ENCODE results near the gene INPP5A. TPM values are rescaled to one million over a fixed set of nuclear protein-coding genes. Genes with fewer than 3 reads are reported as not detected.

INPP5A gene
- total RNA-seq, 1 donor from 2014 or later = 41.0 TPM

DNA sequence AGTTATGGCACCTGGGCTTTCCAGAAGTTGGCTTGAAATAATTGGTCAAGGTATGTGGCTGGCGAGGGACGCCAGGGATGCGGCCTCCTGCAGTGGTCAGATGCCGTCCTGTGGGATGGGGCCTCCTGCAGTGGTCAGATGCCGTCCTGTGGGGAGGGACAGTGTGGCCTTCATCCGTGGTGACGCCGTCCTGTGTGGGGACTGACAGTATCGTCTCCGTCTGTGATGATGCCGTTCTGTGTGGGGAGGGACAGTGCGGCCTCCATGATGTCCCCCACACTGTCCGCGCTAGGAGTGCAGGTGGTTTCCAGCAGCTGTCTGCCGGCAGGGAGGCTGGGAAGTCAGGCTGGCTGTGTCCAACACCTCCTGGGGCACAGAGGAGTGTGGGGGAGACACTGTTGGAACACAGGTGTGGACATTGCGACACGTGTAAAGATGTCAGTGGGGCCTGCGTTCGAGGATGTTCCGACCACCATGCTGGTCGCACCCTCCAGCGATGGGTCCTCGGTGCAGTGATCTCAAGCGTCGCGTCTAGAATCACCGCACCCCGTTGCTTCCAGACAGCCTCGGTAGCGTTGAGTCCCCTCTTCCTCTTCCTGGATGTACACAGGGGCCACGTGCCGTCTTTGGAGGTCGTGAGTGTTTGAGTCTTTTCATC lies 52.6 kb downstream of the INPP5A start:
- no peak overlapping the region for H3K27ac Mint-ChIP-seq
- no peaks in the 10 kb centered on the region for H3K27me3 Mint-ChIP-seq (ENCODE audit: low read depth)
- H3K4me3 Mint-ChIP-seq = no peak overlapping the region
- DNase-seq (ENCODE audit: low spot score in 2 of 2, unreplicated experiment in 2 of 2) = no peak
- peaks cover 3% of the 10 kb centered on the region for H3K9me3 Mint-ChIP-seq
- peaks cover 7% of the 10 kb centered on the region for H3K36me3 Mint-ChIP-seq
- H3K4me1 Mint-ChIP-seq = peaks cover 24% of the 10 kb centered on the region
- TF ChIP-seq, protein P1, sequence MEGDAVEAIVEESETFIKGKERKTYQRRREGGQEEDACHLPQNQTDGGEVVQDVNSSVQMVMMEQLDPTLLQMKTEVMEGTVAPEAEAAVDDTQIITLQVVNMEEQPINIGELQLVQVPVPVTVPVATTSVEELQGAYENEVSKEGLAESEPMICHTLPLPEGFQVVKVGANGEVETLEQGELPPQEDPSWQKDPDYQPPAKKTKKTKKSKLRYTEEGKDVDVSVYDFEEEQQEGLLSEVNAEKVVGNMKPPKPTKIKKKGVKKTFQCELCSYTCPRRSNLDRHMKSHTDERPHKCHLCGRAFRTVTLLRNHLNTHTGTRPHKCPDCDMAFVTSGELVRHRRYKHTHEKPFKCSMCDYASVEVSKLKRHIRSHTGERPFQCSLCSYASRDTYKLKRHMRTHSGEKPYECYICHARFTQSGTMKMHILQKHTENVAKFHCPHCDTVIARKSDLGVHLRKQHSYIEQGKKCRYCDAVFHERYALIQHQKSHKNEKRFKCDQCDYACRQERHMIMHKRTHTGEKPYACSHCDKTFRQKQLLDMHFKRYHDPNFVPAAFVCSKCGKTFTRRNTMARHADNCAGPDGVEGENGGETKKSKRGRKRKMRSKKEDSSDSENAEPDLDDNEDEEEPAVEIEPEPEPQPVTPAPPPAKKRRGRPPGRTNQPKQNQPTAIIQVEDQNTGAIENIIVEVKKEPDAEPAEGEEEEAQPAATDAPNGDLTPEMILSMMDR (IDR thresholded peaks at IDR 0.05; ENCODE audit: unreplicated experiment) = no peak

DNA sequence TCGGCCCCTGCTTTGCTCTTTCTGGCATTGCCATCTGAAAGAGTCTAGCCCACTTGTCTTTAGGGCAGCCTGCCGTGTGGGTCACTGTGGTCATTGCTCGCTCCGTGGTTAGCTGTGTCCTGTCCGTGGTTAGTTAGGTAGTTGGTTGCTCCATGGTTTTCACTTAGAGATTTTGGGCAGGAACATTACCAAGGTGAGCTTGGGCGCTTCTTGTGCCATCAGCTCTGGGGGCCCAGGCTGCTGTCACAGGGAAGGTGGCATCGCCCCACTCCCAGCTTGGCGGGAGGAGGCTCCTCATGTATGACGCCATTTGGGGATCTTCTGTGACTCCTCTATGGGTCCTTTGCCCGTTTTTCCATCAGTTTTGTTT lies 53.1 kb downstream of the INPP5A start:
- H3K4me1 Mint-ChIP-seq = peaks cover 29% of the 10 kb centered on the region
- no peaks in the 10 kb centered on the region for H3K27me3 Mint-ChIP-seq (ENCODE audit: low read depth)
- no peak overlapping the region for H3K27ac Mint-ChIP-seq
- no peak for DNase-seq (ENCODE audit: low spot score in 2 of 2, unreplicated experiment in 2 of 2)
- H3K36me3 Mint-ChIP-seq = peaks cover 7% of the 10 kb centered on the region
- TF ChIP-seq, protein P1 (IDR thresholded peaks at IDR 0.05; ENCODE audit: unreplicated experiment) = no peak
- peaks cover 3% of the 10 kb centered on the region for H3K9me3 Mint-ChIP-seq
- H3K4me3 Mint-ChIP-seq = no peak overlapping the region

DNA sequence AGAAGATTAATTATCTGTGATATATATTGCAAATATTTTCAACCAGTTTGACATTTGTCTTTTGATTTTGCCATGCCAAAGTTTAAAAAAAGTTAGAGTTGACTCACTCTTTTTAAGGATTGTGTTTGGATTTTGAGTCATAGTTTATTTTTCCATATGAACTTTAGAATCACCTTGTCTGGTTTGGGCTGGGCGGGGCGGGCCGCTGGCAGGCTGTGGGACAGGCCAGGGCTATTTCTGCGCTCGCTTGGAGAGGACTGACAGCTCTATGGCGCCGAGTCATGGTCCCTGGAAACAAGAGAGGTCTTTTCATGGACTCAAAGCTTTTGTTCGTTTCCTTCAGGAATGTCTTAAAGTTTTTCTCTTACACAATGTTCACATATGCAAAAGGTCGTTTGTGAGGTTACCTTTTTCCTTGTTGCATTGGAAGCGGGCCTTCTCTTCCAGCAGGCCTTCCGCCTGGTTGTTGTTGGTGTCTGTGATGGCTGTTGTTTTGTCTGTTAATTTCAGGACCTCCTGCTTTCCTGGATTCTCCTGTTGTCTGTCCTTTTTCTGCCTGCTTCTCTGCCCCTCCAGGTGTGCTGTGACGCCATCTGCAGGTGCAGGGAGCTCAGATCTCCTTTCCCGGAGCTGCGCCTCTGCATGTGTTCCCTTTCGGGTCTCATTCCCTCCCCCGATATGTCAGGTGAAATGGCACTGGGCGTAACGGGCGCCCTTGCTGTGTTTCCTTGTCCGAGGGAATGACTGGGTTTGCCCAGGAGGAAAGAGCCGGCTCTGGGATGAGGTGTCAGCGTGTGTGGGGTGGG lies 53.8 kb downstream of the INPP5A start:
- peaks cover 3% of the 10 kb centered on the region for H3K9me3 Mint-ChIP-seq
- H3K27me3 Mint-ChIP-seq (ENCODE audit: low read depth) = no peaks in the 10 kb centered on the region
- TF ChIP-seq, protein P1 (IDR thresholded peaks at IDR 0.05; ENCODE audit: unreplicated experiment) = no peak
- no peak overlapping the region for H3K4me3 Mint-ChIP-seq
- DNase-seq (ENCODE audit: low spot score in 2 of 2, unreplicated experiment in 2 of 2) = no peak
- H3K36me3 Mint-ChIP-seq = peaks cover 5% of the 10 kb centered on the region
- H3K27ac Mint-ChIP-seq = peak overlapping the region; percentile 52
- peaks cover 33% of the 10 kb centered on the region for H3K4me1 Mint-ChIP-seq

DNA sequence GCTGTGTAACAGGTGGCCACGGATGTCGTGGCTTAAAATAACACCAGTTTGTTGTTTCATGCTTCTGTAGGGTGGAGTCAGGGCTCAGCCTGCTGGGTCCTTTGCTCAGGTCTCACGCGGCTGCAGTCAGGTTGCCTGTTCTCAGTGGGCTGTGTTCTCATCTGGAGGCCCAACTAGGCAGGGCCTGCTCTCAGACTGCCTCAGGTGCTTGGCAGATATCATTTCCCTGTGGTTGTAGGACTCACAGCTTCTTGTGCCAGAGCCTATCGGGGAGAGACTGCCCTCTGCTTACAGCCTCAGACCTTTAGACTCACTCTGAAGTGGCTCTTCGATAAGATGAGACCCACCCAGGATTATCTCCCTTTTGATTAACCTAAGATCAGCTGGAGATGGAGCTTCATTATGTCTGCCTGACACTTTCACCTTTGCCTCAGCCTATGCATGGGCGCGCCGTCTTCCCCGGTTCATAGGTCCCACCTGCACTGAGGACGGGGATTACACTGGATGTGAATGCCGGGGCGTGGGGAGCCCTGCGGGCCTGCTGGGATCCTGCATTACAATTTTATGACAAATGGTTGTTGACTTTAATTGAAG lies 55.3 kb downstream of the INPP5A start:
- DNase-seq (ENCODE audit: low spot score in 2 of 2, unreplicated experiment in 2 of 2) = no peak
- Mint-ChIP-seq H3K36me3 (peaks cover 2% of the 10 kb centered on the region), H3K9me3 (no peaks in the 10 kb centered on the region), H3K27ac (no peak overlapping the region), H3K4me3 (no peak overlapping the region), H3K4me1 (peaks cover 33% of the 10 kb centered on the region), H3K27me3 (ENCODE audit: low read depth) (no peaks in the 10 kb centered on the region)
- TF ChIP-seq, protein P1 (IDR thresholded peaks at IDR 0.05; ENCODE audit: unreplicated experiment) = no peak

DNA sequence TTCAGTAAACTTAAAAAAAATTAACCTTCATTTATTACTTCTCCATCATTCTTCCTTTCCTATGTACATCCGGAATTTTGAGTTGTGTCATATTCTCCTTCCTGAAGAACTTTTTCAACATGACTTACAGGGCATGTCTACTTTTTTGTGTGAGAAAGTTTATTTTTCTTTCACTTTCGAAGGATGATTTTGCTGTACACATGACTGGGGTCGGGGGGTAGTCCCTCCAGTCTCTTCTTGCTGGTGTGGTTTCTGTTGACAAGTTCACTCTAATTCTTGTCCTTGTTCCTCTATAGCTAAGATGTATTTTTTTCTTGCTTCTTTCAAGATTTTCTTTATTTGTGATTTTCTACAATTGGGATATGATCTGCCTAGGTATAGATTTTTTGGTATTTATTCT lies 55.8 kb downstream of the INPP5A start:
- H3K36me3 Mint-ChIP-seq = peaks cover 3% of the 10 kb centered on the region
- peaks cover 2% of the 10 kb centered on the region for H3K9me3 Mint-ChIP-seq
- no peak overlapping the region for H3K4me3 Mint-ChIP-seq
- peak overlapping the region; percentile 45 for H3K27ac Mint-ChIP-seq
- TF ChIP-seq, protein P1 (IDR thresholded peaks at IDR 0.05; ENCODE audit: unreplicated experiment) = no peak
- DNase-seq (ENCODE audit: low spot score in 2 of 2, unreplicated experiment in 2 of 2) = no peak
- H3K4me1 Mint-ChIP-seq = peaks cover 28% of the 10 kb centered on the region
- no peaks in the 10 kb centered on the region for H3K27me3 Mint-ChIP-seq (ENCODE audit: low read depth)

Data from mesothelial cell of epicardium (in vitro differentiated cells).